ENCODE results near the gene EBF3.

DNA sequence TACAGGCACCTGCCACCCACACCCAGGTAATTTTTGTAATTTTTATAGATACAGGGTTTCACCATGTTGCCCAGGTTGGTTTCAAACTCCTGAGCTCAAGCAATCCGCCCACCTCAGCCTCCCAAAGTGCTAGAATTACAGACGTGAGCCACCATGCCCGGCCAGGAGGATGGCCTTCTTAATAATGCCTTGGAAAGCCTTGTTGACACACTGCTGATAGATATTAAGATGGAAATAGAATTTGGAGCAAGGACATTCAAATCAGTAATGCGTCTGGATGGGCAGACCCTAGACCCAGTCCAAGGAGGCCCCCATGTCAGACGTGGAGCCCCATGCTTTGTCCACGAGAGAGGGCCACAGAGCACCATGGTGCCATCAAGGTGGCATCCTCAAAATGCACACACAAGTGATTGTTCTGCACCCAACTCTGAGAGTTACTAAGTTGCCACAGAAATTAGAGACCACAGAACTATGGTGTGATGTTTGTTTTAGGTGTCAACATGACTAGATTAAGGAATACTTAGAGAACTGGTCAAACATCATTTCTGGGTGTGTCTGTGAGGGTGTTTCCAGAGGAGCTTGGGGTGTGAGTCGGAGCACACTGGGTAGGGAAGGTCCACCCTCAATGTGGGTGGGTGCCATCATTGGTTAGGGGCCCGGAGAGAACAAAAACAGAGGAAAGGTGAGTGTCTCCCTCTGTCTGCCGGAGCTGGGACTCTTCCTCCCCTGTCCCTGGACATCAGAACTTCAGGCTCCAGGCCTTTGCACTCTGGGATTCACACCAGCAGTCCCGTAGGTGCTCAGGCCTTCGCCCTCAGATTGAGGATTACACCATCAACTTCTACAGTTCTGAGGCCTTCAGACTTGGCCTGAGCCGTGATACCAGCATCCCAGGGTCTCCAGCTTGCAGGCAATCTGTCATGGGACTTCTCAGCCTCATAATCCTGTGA is 34.5 kb downstream of the EBF3 start:
- TF ChIP-seq, protein P1, sequence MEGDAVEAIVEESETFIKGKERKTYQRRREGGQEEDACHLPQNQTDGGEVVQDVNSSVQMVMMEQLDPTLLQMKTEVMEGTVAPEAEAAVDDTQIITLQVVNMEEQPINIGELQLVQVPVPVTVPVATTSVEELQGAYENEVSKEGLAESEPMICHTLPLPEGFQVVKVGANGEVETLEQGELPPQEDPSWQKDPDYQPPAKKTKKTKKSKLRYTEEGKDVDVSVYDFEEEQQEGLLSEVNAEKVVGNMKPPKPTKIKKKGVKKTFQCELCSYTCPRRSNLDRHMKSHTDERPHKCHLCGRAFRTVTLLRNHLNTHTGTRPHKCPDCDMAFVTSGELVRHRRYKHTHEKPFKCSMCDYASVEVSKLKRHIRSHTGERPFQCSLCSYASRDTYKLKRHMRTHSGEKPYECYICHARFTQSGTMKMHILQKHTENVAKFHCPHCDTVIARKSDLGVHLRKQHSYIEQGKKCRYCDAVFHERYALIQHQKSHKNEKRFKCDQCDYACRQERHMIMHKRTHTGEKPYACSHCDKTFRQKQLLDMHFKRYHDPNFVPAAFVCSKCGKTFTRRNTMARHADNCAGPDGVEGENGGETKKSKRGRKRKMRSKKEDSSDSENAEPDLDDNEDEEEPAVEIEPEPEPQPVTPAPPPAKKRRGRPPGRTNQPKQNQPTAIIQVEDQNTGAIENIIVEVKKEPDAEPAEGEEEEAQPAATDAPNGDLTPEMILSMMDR (IDR thresholded peaks at IDR 0.05) = no peak
- TF ChIP-seq POLR2A (IDR thresholded peaks at IDR 0.05) = no peak
